AG04450 (cell line): ENCODE results near the gene NCOA1. TPM values are rescaled to one million over a fixed set of nuclear protein-coding genes. Genes with fewer than 3 reads are reported as not detected.
"Not testable (repeated sequence)": the region's sequence is repeated elsewhere in the genome, so short reads cannot be mapped to it uniquely, and the experiment has no call there.

Experiments used
- CTCF ChIA-PET: fragments of 300-600, 350-600 bp; formaldehyde crosslinking; extraction: SDS; loops from one replicate; lab custom pipeline; 2022; ENCODE audit warnings: antibody characterized with exemption, inconsistent platforms; lab: Charles Lee
- POLR2A ChIA-PET: fragments of 350-600 bp; formaldehyde crosslinking; extraction: SDS; loops from one replicate; lab custom pipeline; 2021; ENCODE audit warnings: antibody characterized with exemption, inconsistent platforms; lab: Yijun Ruan, JAX
- DNase-seq: peaks from one replicate; pipeline ENCODE4 v3.0.0-alpha.2; 2011; ENCODE audit warnings: low read depth, low spot score
- H3K27ac ChIP-seq: one replicate; pipeline ENCODE4 v1.5.1; 2012; ENCODE audit warnings: low read depth, low read length, control low read depth
- H3K27me3 ChIP-seq: one replicate; pipeline ENCODE4 v1.6.0; 2012; ENCODE audit warnings: low read length; ENCODE audit not compliant: control insufficient read depth, insufficient read depth
- H3K4me3 ChIP-seq: 2 replicates; pipeline ENCODE4 v1.5.1; 2011; ENCODE audit warnings: mild to moderate bottlenecking, low read depth, low read length, control low read depth
- H3K9me3 ChIP-seq: 2 replicates; pipeline ENCODE4 v1.5.1; 2012; ENCODE audit warnings: low read length; ENCODE audit not compliant: control insufficient read depth, insufficient read depth
- polyA plus RNA-seq: library from polyadenylated mRNA; depleted of rRNA; stranded (reverse); fragments of >200 nt; gene quantifications from 2 replicates; pipeline ENCODE4 v1.2.3, GENCODE V29; 2011
- TF ChIP-seq, protein P1 (sequence below): IDR thresholded peaks from 2 replicates; pipeline ENCODE4 v1.5.1; 2011; ENCODE audit warnings: low read depth, low read length, control low read depth, inconsistent platforms

NCOA1 gene
- polyA plus RNA-seq, 1 experiment, result 20.8 TPM

DNA sequence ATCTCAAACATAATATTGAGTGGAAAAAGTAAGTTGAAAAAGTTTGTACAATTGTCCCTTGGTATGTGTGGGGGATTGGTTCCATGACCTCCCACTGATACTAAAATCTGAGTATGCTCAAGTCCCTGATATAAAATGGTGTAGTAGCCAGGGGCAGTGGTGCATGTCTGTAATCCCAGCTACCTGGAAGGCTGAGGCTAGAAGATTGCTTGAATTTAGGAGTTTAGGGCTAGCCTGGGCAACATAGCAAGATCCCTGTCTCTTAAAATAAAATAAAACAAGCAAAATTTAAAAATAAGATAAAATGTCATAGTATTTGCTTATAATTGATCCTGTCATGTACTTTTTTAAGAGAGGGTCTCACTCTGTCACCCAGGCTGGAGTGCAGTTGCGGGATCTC is 180.2 kb downstream of the NCOA1 start:
- Histone ChIP-seq H3K4me3 (no peak overlapping the region), H3K27ac (no peak overlapping the region), H3K27me3 (no peaks in the 10 kb centered on the region), H3K9me3 (no peaks in the 10 kb centered on the region)
- ChIA-PET POLR2A (no interaction called here), CTCF (no interaction called here)
- DNase-seq, result no peak
- TF ChIP-seq, protein P1, sequence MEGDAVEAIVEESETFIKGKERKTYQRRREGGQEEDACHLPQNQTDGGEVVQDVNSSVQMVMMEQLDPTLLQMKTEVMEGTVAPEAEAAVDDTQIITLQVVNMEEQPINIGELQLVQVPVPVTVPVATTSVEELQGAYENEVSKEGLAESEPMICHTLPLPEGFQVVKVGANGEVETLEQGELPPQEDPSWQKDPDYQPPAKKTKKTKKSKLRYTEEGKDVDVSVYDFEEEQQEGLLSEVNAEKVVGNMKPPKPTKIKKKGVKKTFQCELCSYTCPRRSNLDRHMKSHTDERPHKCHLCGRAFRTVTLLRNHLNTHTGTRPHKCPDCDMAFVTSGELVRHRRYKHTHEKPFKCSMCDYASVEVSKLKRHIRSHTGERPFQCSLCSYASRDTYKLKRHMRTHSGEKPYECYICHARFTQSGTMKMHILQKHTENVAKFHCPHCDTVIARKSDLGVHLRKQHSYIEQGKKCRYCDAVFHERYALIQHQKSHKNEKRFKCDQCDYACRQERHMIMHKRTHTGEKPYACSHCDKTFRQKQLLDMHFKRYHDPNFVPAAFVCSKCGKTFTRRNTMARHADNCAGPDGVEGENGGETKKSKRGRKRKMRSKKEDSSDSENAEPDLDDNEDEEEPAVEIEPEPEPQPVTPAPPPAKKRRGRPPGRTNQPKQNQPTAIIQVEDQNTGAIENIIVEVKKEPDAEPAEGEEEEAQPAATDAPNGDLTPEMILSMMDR, result no peak

DNA sequence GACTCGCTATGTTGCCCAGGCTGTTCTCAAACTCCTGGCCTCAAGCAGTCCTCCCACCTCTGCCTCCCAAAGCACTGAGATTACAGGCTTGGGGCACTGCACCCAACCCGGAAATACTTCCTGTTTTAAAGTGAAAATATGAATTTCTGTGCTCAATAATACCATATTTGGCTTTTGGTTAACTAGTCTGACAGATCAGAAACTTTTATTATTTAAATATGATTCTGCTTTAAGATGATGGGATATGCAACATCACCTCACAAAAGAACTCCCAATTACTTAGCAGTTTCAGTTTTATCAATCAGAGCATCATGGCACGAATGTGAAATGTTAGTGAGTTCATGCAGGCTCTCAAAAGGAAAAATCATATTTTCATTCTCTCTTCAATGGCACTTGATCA is 181.5 kb downstream of the NCOA1 start:
- Histone ChIP-seq H3K4me3 (no peak overlapping the region), H3K27ac (no peak overlapping the region), H3K9me3 (no peaks in the 10 kb centered on the region), H3K27me3 (no peaks in the 10 kb centered on the region)
- TF ChIP-seq, protein P1, result no peak
- CTCF ChIA-PET, result no interaction called here
- POLR2A ChIA-PET, result no interaction called here
- no peak for DNase-seq

DNA sequence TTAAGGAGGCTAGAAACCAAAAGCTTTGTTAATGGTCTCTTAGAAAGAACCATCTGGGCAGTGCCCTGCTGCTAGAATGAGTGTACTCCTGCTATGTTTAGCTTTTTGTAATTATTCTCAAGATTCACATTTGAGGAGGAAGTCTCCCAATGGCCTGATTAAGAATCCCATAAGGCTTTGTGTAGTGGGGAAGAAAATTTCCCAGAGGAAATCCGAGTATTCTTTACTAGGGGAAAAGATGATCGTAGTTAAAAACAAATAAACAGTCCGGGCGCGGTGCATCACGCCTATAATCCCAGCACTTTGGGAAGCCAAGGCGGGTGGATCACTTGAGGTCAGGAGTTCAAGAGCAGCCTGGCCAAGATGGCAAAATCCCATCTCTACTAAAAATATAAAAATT is 184.3 kb downstream of the NCOA1 start:
- DNase-seq, result no peak
- Histone ChIP-seq H3K4me3 (no peak overlapping the region), H3K9me3 (no peaks in the 10 kb centered on the region), H3K27me3 (no peaks in the 10 kb centered on the region), H3K27ac (no peak overlapping the region)
- ChIA-PET POLR2A (no interaction called here), CTCF (no interaction called here)
- TF ChIP-seq, protein P1, result no peak

DNA sequence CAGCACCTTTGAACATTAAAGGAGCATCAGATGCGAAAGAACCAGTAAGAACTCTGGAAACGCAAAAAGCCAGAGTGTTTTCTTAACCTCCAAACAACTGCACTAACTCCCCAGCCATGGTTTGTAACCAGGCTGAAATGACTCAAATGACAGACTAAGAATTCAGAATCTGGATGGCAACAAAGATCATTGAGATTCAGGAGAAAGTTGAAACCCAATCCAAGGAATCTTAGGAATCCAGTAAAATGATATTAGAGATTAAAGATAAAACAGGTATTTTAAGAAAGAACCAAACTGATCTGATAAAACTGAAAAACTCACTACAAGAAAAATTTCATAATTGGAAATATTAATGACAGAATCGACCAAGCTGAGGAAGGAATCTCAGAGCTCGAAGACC is 185.4 kb downstream of the NCOA1 start:
- Histone ChIP-seq H3K4me3 (no peak overlapping the region), H3K9me3 (no peaks in the 10 kb centered on the region), H3K27ac (no peak overlapping the region), H3K27me3 (no peaks in the 10 kb centered on the region)
- POLR2A ChIA-PET, result no interaction called here
- CTCF ChIA-PET, result no interaction called here
- TF ChIP-seq, protein P1, result no peak
- DNase-seq, result no peak

DNA sequence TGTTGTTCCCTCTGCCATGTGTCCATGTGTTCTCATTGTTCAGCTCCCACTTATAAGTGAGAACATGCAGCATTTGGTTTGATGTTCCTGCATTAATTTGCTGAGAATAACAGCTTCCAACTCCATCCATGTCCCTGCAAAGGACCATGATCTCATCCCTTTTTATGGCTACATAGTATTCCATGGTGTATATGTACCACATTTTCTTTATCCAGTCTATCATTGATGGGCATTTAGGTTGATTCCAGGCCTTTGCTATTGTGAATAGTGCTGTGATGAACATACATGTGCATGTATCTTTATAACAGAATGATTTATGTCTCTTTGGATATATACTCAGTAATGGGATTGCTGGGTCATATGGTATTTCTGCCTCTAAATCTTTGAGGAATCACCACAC is 187.0 kb downstream of the NCOA1 start:
- POLR2A ChIA-PET, result not testable (repeated sequence)

DNA sequence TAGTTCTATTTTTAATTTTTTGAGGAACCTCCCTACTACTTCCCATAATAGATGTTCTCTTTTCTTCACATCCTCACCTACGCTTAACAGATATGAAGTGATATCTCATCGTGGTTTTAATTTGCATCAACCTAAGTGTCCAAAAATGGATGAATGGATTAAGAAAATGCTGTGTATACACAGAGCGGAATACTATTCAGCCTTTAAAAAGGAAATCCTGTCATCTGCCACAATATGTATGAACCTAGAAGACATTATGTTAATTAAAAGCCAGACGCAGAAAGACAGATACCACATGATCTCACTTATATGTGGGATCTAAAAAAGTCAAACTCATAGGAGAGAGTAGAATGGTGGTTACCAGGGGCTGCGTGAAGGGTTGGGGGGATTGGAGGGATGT is 189.1 kb downstream of the NCOA1 start:
- Histone ChIP-seq H3K27ac (no peak overlapping the region), H3K9me3 (no peaks in the 10 kb centered on the region), H3K4me3 (no peak overlapping the region), H3K27me3 (no peaks in the 10 kb centered on the region)
- TF ChIP-seq, protein P1, result no peak
- no peak for DNase-seq
- ChIA-PET POLR2A (no interaction called here), CTCF (no interaction called here)

More for the DNA sequence above, 187.0 kb downstream of the NCOA1 start:
- CTCF ChIA-PET, H3K9me3 ChIP-seq, DNase-seq, H3K4me3 ChIP-seq, H3K27me3 ChIP-seq, H3K27ac ChIP-seq: not testable (repeated sequence)
